GM18873 (cell line): ENCODE results near the gene NSD2.

Source experiments
- ATAC-seq: cut with Tn5 transposase; IDR thresholded peaks from one replicate; pipeline ENCODE4 v1.9.1; 2021; ENCODE audit warnings: mild to moderate bottlenecking, moderate library complexity, moderate number of reproducible peaks; ENCODE audit not compliant: unreplicated experiment, low FRiP score

Gene NSD2

GRCh38 chr4:1964971-1965370 lies 93.8 kb downstream of the NSD2 start:
- no peak for ATAC-seq

- ATAC-seq: no peak
Observed at GRCh38 chr4:1967512-1968149, 96.4 kb downstream of the NSD2 start.

- ATAC-seq: no peak
Observed at GRCh38 chr4:1968686-1969295, 97.6 kb downstream of the NSD2 start.

GRCh38 chr4:1969928-1970723 lies 98.9 kb downstream of the NSD2 start:
- no peak for ATAC-seq

- no peak for ATAC-seq
Observed at GRCh38 chr4:1970926-1971325, 99.7 kb downstream of the NSD2 start.

- ATAC-seq: no peak
Observed at GRCh38 chr4:1971456-1972200, 100.4 kb downstream of the NSD2 start.

GRCh38 chr4:1972414-1972813 lies 101.2 kb downstream of the NSD2 start:
- no peak for ATAC-seq

GRCh38 chr4:1973218-1973617 lies 102.0 kb downstream of the NSD2 start:
- no peak for ATAC-seq

GRCh38 chr4:1973661-1974060 lies 102.5 kb downstream of the NSD2 start:
- no peak for ATAC-seq

GRCh38 chr4:1974840-1975239 lies 103.6 kb downstream of the NSD2 start:
- no peak for ATAC-seq

GRCh38 chr4:1975391-1975801 lies 104.2 kb downstream of the NSD2 start:
- ATAC-seq: no peak

GRCh38 chr4:1975880-1976279 lies 104.7 kb downstream of the NSD2 start:
- ATAC-seq: no peak

GRCh38 chr4:1976416-1977352 lies 105.5 kb downstream of the NSD2 start:
- ATAC-seq: no peak

- no peak for ATAC-seq
Observed at GRCh38 chr4:1978226-1978625, 107.0 kb downstream of the NSD2 start.

GRCh38 chr4:1978741-1979476 lies 107.7 kb downstream of the NSD2 start:
- no peak for ATAC-seq

GRCh38 chr4:1979477-1980196 lies 108.4 kb downstream of the NSD2 start:
- ATAC-seq: no peak

GRCh38 chr4:1980561-1981041 lies 109.4 kb downstream of the NSD2 start:
- ATAC-seq: no peak

GRCh38 chr4:1981251-1982058 lies 110.3 kb downstream of the NSD2 start:
- ATAC-seq: no peak
